GM19438 (cell line): ENCODE measurements around the gene SEC24B.
"Not testable (repeated sequence)": the region's sequence is repeated elsewhere in the genome, so short reads cannot be mapped to it uniquely, and the experiment has no call there.

Experiments
- ATAC-seq: cut with Tn5 transposase; IDR thresholded peaks from one replicate; pipeline ENCODE4 v1.9.1; 2021; ENCODE audit warnings: low read depth; ENCODE audit not compliant: unreplicated experiment

SEC24B gene

GRCh38 chr4:109497511-109497910 is 63.9 kb downstream of the SEC24B start:
- no peak for ATAC-seq

GRCh38 chr4:109499513-109499912 is 65.9 kb downstream of the SEC24B start:
- ATAC-seq: no peak

GRCh38 chr4:109506890-109507289 is 73.3 kb downstream of the SEC24B start:
- no peak for ATAC-seq

DNA sequence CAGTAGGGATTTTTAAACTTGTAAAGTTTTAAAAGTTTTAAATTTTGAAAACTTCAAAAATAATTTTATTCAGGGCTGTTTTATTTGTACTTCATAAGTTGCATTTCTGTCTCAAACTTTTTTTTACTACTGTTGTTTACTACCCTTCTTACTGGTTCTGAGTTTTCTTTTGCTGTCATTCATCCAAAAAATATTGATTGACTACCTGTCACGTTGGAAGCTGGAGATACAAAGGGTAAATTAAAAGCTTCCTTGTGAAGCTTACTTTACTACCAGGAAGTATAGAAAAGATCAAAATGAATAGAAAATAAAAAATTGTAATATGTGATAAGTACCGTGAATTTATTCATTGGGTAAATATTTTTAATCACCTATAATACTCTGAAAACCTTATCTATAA is 77.1 kb downstream of the SEC24B start:
- no peak for ATAC-seq

DNA sequence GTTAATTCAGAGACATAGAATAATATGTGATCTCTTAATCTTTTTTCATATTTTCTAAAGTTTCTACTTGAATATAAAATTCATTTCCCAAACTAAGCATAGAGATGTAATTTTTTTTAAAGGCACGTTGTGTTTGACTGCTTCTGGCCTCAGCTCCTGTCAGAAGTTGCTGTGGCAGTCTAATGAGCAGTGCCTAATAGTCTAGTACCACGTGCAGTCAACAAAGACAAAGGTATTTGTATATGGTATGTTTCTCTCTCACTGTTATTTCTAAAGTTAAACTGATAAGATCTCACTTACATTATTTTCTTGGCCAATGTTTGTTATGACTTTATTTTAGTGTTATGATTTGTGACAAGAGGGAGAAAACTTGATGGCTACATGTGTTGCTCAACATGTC is 77.8 kb downstream of the SEC24B start:
- ATAC-seq: no peak

DNA sequence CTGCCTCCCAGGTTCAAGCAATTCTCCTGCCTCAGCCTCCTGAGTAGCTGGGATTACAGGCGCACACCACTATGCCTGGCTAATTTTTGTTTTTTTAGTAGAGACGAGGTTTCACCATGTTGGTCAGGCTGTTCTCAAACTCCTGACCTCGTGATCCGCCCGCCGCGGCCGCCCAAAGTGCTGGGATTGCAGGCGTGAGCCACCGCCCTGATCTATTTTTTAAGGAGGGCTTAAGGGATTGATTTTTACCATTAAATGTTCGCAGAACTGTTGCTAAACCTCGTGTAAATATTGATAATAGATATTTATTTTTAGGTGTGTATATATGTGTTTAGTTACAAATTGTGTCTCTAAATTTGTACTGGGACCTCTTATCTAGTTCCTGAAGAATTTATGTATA is 79.8 kb downstream of the SEC24B start:
- ATAC-seq: not testable (repeated sequence)

- no peak for ATAC-seq
Observed at GRCh38 chr4:109532182-109532581, 98.6 kb downstream of the SEC24B start.

DNA sequence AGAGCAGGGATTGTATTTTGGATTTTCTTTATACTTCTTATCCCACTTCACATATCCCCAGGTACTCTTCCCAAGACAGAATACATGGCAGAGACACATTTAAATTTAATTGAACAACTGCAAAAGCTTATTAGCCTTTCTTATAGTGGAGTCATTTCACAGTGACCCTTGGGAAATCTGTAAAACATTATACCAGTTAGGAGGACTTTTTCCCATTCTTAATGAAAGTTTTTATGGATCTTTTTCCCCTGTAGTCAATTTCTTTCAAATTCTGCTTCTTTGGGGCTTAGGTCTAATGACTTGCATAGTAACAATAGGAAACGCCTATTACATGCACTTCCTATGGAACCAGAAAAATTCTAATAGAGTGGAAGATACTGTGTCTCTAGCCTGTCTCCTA is 111.8 kb downstream of the SEC24B start:
- ATAC-seq: no peak

DNA sequence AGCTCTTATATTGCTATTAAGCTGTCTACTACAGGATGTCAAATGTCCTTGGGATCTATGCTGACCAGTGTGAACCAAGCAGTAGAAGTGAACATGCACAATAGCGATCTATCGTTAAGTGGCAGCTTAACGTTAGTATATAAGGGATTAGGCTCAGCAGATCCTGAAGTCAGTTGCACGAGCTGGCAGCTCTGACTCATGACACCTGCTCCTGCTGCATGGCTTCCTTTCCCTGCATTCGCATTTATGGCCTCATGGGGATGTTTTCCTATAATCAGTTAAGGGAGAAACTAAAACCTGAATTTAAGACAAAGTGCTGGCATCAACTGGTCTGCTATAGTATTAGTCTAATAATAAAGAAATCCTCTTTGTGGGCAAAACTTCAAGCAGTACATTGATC is 113.8 kb downstream of the SEC24B start:
- ATAC-seq: no peak

DNA sequence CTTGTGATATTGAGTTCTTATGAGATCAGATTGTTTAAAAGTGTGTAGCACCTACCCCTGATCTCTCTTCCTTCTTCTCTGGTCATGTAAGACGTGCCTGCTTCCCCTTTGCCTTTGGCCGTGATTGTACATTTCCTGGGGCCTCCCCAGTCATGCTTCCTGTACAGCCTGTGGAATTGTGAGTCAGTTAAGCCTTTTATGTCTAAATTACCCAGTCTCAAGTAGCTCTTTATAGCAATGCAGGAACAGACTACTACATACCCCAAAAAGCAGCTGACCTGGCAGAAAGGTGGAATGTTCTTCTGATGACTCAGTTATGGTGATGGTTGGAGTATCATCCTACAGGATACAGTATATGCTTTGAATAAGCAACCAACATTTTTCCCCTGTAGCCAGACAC is 115.0 kb downstream of the SEC24B start:
- no peak for ATAC-seq

DNA sequence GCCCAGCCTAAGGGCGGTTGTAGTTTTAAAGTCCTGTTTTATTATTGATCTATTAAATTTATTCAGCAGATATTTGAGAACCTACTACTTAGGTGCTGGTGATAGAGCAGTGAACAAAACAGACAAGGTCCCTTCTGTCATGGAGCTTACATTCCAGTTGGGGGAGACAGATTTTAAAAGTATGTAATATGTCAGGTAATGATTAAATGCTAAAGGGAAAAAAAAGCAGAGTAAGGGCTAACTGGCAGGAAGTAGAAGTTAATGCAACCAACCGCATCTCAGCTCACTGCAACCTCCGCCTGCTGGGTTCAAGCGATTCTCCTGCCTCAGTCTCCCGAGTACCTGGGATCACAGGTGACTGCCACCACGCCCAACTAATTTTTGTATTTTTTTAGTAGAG is 118.6 kb downstream of the SEC24B start:
- ATAC-seq: no peak

DNA sequence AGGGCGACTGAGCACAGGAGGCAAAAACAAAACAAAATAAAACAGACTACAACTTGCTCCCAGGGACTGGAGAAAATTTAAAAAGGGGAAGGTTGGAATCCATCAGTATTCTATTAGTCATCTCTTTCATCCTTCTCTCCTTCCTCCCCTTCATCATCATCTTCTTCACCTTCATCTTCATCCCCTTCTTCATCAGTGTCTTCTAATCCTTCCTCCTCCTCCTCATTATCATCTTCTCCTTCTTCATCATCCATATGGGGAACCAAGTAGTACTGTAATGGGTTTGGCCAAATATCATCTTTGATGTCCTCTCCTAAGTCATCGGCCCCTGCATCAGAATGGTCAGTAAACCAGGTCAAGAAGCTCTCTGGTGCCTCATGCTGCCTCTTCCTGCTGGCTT is 119.5 kb downstream of the SEC24B start:
- ATAC-seq: no peak

- no peak for ATAC-seq
Observed at GRCh38 chr4:109554971-109555370, 121.4 kb downstream of the SEC24B start.

GRCh38 chr4:109557433-109557832 is 123.8 kb downstream of the SEC24B start:
- ATAC-seq: no peak

DNA sequence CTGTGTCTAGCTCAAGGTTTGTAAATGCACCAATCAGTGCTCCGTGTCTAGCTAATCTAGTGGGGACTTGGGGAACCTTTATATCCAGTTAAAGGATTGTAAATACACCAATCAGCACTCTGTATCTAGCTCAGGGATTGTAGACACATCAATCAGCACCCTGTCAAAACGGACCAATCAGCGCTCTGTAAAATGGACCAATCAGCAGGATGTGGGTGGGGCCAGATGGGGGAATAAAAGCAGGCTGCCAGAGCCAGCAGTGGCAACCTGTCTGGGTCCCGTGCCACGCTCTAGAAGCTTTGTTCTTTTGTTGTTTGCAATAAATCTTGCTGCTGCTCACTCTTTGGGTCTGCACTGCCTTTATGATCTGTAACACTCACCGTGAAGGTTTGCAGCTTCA is 124.5 kb downstream of the SEC24B start:
- ATAC-seq: not testable (repeated sequence)

DNA sequence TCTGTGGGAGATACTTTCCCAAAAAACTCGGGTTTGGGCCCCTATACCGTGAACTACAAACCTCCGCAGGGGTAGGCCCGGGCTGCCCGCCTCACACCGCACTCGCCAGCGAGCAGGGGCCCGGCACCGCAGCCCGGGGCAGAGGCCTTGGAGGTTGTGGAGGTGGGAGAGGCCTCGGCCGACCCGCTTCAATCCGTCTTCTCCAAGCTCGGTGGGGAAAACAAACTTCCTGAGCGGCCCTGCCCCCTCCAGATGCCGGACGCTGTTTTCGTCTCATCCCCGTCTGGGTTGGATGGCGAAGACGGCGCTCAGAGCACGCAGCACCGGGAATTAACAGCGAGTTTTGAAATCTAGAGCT is 126.0 kb downstream of the SEC24B start:
- ATAC-seq: peak; percentile 36

GRCh38 chr4:109559983-109560686 is 126.5 kb downstream of the SEC24B start, which contains the start of gene MCUB:
TSS of gene MCUB (plus strand) at chr4:109560246. CDS start at chr4:109560338, 92 bp downstream.
- peak; percentile 83 for ATAC-seq

DNA sequence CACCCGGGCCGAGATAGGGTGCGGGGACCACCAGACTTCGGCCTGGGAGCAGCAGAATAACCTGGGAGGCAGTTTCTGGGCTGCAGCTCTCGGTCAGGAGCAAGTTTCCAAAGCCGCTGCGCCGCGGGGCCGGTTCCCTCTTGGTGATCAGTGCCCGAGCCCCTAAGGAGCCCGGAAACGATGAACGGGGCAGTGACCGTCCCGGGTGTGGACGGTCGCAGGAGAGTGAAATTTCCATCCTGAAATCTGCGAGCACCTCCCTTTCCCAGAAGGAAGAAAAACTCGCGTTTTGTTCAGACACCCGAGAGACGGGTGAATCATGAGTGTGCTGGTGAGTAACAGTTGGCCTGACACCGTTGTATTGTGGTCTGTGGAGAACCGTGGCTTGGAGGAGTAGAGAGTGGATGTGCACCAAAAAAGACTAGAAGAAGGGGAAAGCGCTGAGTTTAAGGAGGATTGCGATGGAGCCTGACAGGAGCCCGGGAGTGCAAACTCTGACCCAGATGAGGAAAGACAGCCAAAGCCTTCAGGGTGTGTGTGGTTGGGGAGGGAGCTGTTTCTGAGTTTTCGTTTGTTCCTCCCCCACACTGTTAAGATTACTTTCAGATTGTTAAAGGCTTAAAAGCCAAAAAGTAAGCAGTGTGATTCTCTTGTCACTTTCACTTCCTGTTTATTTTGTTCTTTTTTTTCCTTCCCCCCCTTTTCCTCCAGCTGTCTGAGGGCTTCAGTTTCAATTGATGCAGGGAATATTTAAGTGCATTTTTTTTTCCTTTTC is 127.3 kb downstream of the SEC24B start:
- ATAC-seq: peak; percentile 62

DNA sequence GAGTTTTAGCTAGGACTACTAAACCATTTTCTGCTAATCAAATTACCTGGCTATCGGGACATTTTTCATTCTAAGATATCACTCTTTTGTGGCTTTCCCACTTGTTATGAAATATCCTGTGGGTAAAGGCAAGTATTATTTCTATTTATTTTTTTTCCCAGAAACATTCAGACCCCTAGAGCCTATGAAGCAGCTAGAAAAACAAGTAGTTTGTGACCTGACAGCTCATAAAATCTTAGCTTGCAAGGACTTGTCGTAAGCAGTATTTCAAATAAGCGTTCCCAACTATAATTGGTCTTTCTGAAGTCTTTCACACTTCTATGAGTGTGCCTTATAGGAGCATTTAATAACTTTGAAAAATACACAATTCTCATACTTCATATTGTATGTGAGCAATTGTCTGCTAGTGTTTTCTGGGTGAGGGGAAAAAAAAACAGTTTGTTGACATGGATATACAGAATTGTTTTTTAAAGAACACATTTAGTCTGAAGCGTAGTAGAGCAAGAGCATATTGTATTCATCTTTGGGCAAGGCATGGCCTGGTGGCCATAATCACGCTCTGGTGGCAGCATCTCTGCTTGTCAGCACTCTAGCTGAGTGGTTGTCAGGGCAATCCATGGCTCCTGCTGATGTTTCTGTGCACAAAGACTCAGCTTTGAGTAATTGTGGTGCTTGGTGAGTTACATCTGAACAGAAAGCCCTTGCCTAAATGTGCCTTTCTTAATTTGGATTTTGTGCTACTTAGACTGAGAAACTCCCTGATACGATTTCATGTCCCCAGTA is 129.0 kb downstream of the SEC24B start:
- no peak for ATAC-seq

- no peak for ATAC-seq
Observed at GRCh38 chr4:109571494-109571893, 137.9 kb downstream of the SEC24B start.

GRCh38 chr4:109572154-109572553 is 138.5 kb downstream of the SEC24B start:
- no peak for ATAC-seq
